Mononuclear cell (primary cell): ENCODE data around the gene NDUFB8. TPM values are rescaled to one million over a fixed set of nuclear protein-coding genes. Genes with fewer than 3 reads are reported as not detected.

ENCODE experiments used
- H3K27me3 ChIP-seq: 2 replicates; pipeline ENCODE4 v1.6.0; 2011; ENCODE audit warnings: low read length, control low read depth; ENCODE audit not compliant: insufficient read depth
- H3K4me1 ChIP-seq: 2 replicates; pipeline ENCODE4 v1.5.1; 2011; ENCODE audit warnings: mild to moderate bottlenecking, low read length, control low read depth; ENCODE audit not compliant: insufficient read depth
- H3K4me3 ChIP-seq: 2 replicates; pipeline ENCODE4 v1.5.1; 2011; ENCODE audit warnings: mild to moderate bottlenecking, low read length, moderate library complexity
- H3K9me3 ChIP-seq: 2 replicates; pipeline ENCODE4 v1.5.1; 2011; ENCODE audit warnings: low read depth, mild to moderate bottlenecking, control low read depth, low read length
- total RNA-seq: library from RNA; depleted of rRNA; stranded (reverse); fragments of >200 nt; gene quantifications from one replicate; pipeline ENCODE4 v1.2.3, GENCODE V29; 2012

NDUFB8 gene
- total RNA-seq, 1 donor = 112 TPM

GRCh38 chr10:100505164-100505563, 24.5 kb downstream of the NDUFB8 start:
- Histone ChIP-seq H3K9me3 (no peaks in the 10 kb centered on the region), H3K4me3 (no peak overlapping the region), H3K27me3 (no peaks in the 10 kb centered on the region), H3K4me1 (peaks cover 16% of the 10 kb centered on the region)

- H3K27me3 ChIP-seq = no peaks in the 10 kb centered on the region
These were observed 25.6 kb downstream of the NDUFB8 start for GRCh38 chr10:100504096-100504495.

DNA sequence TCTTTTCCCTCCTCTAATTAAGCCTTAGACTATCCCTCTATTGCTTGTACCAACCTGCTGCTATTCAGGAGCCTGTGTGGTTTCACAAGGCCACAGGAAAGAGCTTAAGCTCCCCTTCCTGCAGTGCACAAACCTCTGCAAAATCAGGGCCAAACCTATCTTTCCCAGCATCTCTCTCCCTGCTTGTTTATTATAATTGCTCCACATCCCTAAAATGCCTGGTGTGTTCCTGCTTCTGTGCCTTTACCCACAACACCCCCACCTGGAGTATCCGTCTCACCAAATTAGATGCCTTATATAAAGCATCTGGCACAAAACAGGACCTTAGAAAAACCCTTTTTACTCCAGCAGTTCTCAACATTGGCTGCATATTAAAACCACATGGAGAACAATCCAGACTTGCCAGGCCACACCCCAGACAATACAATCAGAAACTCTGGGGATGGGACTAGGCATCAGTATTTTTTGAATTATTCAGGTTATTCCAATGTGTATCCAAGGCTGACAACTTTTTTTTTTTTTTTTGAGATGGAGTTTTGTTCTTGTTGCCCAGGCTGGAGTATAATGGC, 26.7 kb downstream of the NDUFB8 start:
- Histone ChIP-seq H3K27me3 (no peaks in the 10 kb centered on the region), H3K9me3 (no peaks in the 10 kb centered on the region), H3K4me1 (no peaks in the 10 kb centered on the region), H3K4me3 (no peak overlapping the region)

More at GRCh38 chr10:100504096-100504495, 25.6 kb downstream of the NDUFB8 start:
- H3K4me3 ChIP-seq = no peak overlapping the region
- H3K9me3 ChIP-seq = no peaks in the 10 kb centered on the region
- H3K4me1 ChIP-seq = peaks cover 8% of the 10 kb centered on the region

DNA sequence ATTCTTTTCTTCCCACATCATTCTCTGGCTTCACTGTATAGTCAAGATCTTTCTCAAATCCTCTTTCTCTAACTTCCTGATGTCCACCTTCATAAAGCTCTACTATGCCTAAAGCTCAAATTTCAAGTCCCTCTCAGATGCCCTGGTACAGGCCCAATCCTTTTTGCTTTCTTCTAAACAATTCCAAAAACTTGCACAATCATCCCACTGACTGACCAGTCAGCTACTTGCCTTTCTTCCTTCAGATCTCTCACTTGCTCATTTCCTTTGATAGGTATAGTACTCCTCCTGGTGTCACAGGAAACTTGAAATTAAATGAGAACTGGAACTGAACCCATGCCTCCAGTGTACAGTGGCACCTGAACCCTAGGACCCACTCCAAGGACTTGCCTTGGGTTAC, 28.2 kb downstream of the NDUFB8 start:
- no peak overlapping the region for H3K4me3 ChIP-seq

GRCh38 chr10:100498059-100498458, 31.6 kb downstream of the NDUFB8 start:
- Histone ChIP-seq H3K9me3 (no peaks in the 10 kb centered on the region), H3K4me1 (no peaks in the 10 kb centered on the region), H3K27me3 (no peaks in the 10 kb centered on the region), H3K4me3 (no peak overlapping the region)

More for the DNA sequence above, 28.2 kb downstream of the NDUFB8 start:
- Histone ChIP-seq H3K27me3 (no peaks in the 10 kb centered on the region), H3K4me1 (no peaks in the 10 kb centered on the region), H3K9me3 (no peaks in the 10 kb centered on the region)

GRCh38 chr10:100496567-100496966, 33.1 kb downstream of the NDUFB8 start:
- H3K27me3 ChIP-seq = no peaks in the 10 kb centered on the region
- no peaks in the 10 kb centered on the region for H3K4me1 ChIP-seq
- no peak overlapping the region for H3K4me3 ChIP-seq
- no peaks in the 10 kb centered on the region for H3K9me3 ChIP-seq

DNA sequence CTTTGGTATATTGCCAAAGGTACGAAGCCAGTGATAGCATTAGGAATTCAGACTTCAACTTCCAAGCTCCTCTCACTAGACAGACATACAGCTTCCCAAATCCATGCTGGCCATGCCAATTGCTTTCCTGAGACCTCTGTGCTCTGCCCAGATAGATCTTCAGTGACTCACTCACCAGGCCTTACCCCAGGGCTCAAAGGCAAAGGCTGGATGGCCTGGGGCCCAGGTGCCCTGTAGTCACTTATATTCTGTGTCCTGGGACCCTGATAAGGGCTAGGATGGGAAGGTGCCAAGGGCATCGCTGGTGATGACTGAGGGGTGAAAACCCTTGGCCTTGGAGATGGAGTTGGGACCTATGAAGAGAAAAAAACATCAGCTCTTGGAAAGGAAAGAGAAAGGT, 39.1 kb downstream of the NDUFB8 start:
- Histone ChIP-seq H3K4me3 (no peak overlapping the region), H3K4me1 (no peaks in the 10 kb centered on the region)

GRCh38 chr10:100489396-100489795, 40.3 kb downstream of the NDUFB8 start:
- H3K27me3 ChIP-seq = no peaks in the 10 kb centered on the region
- no peaks in the 10 kb centered on the region for H3K9me3 ChIP-seq
- H3K4me1 ChIP-seq = no peaks in the 10 kb centered on the region
- no peak overlapping the region for H3K4me3 ChIP-seq

More for the DNA sequence above, 39.1 kb downstream of the NDUFB8 start:
- Histone ChIP-seq H3K9me3 (no peaks in the 10 kb centered on the region), H3K27me3 (no peaks in the 10 kb centered on the region)

GRCh38 chr10:100487529-100487928, 42.1 kb downstream of the NDUFB8 start:
- Histone ChIP-seq H3K9me3 (no peaks in the 10 kb centered on the region), H3K4me3 (no peak overlapping the region), H3K4me1 (peaks cover 11% of the 10 kb centered on the region), H3K27me3 (peaks cover 5% of the 10 kb centered on the region)

- H3K4me1 ChIP-seq = peaks cover 23% of the 10 kb centered on the region
- H3K4me3 ChIP-seq = no peak overlapping the region
- H3K27me3 ChIP-seq = peaks cover 13% of the 10 kb centered on the region
- no peaks in the 10 kb centered on the region for H3K9me3 ChIP-seq
These were observed 43.7 kb downstream of the NDUFB8 start for GRCh38 chr10:100485801-100486495.

- H3K9me3 ChIP-seq = no peaks in the 10 kb centered on the region
- peaks cover 19% of the 10 kb centered on the region for H3K27me3 ChIP-seq
- no peak overlapping the region for H3K4me3 ChIP-seq
- H3K4me1 ChIP-seq = peaks cover 23% of the 10 kb centered on the region
These were observed 44.3 kb downstream of the NDUFB8 start for GRCh38 chr10:100485366-100485765.

- Histone ChIP-seq H3K4me3 (no peak overlapping the region), H3K9me3 (no peaks in the 10 kb centered on the region), H3K4me1 (peaks cover 23% of the 10 kb centered on the region), H3K27me3 (peaks cover 32% of the 10 kb centered on the region)
These were observed 45.6 kb downstream of the NDUFB8 start for GRCh38 chr10:100483876-100484666.

DNA sequence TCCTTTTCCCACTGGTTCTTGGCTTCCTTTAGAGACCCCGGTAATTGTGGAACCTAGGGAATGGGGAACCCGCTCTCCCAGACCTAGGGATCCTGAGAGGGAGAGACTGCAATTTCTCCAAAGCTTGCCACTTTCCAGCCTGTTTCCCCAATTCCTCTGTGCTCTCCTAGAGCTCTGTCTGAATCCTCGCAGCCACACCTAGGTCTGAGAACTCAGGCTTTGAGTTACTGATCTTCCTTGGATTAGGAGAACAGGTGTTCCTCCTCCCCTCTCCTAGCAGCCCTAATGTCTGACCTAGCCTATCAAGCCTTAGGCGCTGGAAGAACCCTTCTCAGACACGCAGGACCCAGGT, 46.9 kb downstream of the NDUFB8 start:
- no peak overlapping the region for H3K4me3 ChIP-seq
- peaks cover 41% of the 10 kb centered on the region for H3K27me3 ChIP-seq
- H3K4me1 ChIP-seq = peaks cover 23% of the 10 kb centered on the region
- H3K9me3 ChIP-seq = no peaks in the 10 kb centered on the region

DNA sequence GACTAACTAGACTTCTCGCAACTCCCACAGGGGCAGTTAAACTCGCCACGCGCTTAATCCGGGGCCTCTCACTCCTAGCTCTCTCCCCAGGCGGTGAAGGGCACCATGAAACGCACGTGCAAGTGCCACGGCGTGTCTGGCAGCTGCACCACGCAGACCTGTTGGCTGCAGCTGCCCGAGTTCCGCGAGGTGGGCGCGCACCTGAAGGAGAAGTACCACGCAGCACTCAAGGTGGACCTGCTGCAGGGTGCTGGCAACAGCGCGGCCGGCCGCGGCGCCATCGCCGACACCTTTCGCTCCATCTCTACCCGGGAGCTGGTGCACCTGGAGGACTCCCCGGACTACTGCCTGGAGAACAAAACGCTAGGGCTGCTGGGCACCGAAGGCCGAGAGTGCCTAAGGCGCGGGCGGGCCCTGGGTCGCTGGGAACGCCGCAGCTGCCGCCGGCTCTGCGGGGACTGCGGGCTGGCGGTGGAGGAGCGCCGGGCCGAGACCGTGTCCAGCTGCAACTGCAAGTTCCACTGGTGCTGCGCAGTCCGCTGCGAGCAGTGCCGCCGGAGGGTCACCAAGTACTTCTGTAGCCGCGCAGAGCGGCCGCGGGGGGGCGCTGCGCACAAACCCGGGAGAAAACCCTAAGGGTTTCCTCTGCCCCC, 47.4 kb downstream of the NDUFB8 start:
- Histone ChIP-seq H3K4me1 (peaks cover 23% of the 10 kb centered on the region), H3K9me3 (no peaks in the 10 kb centered on the region), H3K27me3 (peaks cover 41% of the 10 kb centered on the region), H3K4me3 (peak overlapping the region; percentile 17)

- Histone ChIP-seq H3K9me3 (no peaks in the 10 kb centered on the region), H3K4me1 (peaks cover 23% of the 10 kb centered on the region), H3K4me3 (peak overlapping the region; percentile 17), H3K27me3 (peaks cover 41% of the 10 kb centered on the region)
These were observed 48.1 kb downstream of the NDUFB8 start for GRCh38 chr10:100481462-100482081.
